ENCODE results near the gene HEPACAM.

DNA sequence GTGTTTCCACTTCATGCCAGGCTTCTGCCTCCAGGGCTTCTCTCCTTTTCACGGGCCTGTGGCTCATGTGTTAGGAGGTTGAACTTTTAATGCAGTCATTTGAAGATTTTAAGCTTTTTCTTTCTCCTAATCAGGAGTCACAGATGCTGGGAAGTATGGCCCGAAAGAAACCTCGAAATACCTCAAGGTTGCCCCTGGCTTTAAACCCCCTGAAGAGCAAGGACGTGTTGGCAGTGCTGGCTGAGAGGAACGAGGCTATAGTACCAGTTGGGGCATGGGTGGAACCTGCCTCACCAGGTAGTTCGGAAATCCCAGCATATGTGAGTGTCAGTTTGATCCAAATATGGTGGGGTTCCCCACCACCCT lies 18.7 kb upstream of the HEPACAM start:
- TF ChIP-seq, protein P1, sequence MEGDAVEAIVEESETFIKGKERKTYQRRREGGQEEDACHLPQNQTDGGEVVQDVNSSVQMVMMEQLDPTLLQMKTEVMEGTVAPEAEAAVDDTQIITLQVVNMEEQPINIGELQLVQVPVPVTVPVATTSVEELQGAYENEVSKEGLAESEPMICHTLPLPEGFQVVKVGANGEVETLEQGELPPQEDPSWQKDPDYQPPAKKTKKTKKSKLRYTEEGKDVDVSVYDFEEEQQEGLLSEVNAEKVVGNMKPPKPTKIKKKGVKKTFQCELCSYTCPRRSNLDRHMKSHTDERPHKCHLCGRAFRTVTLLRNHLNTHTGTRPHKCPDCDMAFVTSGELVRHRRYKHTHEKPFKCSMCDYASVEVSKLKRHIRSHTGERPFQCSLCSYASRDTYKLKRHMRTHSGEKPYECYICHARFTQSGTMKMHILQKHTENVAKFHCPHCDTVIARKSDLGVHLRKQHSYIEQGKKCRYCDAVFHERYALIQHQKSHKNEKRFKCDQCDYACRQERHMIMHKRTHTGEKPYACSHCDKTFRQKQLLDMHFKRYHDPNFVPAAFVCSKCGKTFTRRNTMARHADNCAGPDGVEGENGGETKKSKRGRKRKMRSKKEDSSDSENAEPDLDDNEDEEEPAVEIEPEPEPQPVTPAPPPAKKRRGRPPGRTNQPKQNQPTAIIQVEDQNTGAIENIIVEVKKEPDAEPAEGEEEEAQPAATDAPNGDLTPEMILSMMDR (IDR thresholded peaks at IDR 0.05) = no peak
- no peak for TF ChIP-seq POLR2A (IDR thresholded peaks at IDR 0.05)

Data from right lobe of liver (tissue), 4 donors.